Measurements from ENCODE around the gene EDC3.

DNA sequence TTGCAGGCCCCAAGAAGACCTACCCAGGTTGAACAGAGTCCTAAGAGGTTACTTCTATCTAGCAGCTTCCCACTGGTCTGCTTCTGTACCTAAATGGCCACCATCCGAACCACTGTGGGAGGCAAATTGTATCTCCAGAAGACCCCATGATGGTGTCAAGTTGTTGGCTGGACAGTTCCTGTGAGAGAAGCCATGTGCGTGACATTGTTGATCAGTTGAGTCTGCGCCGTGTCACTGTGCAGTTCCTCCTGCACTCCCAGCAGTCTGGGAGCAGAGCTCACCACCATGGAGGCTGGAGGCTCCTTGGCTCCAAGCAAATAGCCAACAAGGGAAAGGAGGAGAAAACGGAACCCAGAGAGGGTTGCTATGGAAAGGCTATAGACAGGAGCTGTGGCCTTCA lies 37.0 kb upstream of the EDC3 start:
- TF ChIP-seq, protein P1, sequence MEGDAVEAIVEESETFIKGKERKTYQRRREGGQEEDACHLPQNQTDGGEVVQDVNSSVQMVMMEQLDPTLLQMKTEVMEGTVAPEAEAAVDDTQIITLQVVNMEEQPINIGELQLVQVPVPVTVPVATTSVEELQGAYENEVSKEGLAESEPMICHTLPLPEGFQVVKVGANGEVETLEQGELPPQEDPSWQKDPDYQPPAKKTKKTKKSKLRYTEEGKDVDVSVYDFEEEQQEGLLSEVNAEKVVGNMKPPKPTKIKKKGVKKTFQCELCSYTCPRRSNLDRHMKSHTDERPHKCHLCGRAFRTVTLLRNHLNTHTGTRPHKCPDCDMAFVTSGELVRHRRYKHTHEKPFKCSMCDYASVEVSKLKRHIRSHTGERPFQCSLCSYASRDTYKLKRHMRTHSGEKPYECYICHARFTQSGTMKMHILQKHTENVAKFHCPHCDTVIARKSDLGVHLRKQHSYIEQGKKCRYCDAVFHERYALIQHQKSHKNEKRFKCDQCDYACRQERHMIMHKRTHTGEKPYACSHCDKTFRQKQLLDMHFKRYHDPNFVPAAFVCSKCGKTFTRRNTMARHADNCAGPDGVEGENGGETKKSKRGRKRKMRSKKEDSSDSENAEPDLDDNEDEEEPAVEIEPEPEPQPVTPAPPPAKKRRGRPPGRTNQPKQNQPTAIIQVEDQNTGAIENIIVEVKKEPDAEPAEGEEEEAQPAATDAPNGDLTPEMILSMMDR (IDR thresholded peaks at IDR 0.05; ENCODE audit: insufficient read depth, low read length, poor library complexity, severe bottlenecking): no peak
- TF ChIP-seq EZH2phosphoT487 (conservative IDR thresholded peaks at IDR 0.05; ENCODE audit: low read length): no peak
